Measurements from ENCODE around the gene ZBTB47. TPM values are rescaled to one million over a fixed set of nuclear protein-coding genes. Genes with fewer than 3 reads are reported as not detected.

The ZBTB47 gene
- 7.2 and 16.9 TPM in 2 replicates for total RNA-seq

DNA sequence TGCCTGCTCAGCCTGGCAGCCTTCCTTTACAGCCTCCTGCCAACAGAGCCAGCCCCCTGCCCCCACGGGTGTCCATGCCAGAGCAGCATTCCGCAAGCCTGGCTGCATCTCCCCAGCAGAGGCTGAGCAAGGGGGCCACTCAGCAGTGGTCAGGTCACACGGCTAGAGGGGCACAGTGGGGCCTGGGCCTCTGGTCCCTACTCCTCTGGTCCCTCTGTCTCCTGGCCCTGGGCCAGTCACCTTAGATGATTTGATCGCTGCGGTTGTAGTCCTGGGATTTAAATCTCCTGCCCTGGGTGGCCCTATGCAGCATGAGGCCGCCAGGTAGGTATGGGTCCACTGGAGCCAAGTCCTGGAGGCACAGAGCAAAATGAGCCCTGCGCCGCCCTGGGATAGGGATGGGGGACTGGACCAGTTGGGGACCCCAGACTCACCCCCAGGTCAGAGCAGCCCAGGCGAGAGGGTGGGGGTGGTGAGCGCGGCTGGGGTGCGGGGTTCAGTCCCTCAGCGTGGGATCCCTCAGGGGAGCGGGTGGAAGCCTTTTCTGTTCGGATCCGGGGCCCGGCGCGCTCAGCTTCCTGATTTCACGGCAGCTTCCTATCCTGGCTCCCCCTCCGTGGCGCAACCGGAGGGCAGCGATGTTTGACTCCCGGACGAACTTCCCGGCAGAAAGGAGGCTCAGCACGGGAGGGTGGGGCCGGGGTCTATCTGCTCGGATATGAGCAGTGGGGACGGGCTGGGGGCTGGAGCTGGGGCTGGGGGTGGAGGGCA is at the start of gene ZBTB47:
TSS of gene ZBTB47 (plus strand) at position 138 of the 771 bp plus-strand sequence. CDS start 4,659 bp downstream, outside the sequence.

DNA sequence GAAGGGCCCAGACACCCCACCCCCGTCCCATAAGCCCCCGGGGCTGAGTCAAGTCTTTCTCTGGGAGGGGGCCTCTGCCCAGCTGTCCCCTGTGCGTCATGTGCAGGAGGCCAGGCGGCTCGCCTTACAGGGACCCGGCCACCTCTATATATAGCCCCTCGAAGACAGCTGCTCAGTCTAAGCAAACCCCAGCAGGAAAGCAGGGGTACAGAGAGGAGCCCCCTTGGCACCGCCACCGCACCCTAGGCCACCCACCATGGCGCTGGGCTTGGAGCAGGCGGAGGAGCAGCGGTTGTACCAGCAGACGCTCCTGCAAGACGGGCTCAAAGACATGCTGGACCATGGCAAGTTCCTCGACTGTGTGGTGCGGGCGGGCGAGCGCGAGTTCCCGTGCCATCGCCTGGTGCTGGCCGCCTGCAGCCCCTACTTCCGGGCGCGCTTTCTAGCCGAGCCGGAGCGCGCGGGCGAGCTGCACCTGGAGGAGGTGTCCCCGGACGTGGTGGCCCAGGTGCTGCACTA is 31.9 kb downstream of the ZBTB47 start, which contains the start of gene KLHL40:
TSS of gene KLHL40 (plus strand) at position 175 of the 519 bp plus-strand sequence. CDS start at position 257, 82 bp downstream.

DNA sequence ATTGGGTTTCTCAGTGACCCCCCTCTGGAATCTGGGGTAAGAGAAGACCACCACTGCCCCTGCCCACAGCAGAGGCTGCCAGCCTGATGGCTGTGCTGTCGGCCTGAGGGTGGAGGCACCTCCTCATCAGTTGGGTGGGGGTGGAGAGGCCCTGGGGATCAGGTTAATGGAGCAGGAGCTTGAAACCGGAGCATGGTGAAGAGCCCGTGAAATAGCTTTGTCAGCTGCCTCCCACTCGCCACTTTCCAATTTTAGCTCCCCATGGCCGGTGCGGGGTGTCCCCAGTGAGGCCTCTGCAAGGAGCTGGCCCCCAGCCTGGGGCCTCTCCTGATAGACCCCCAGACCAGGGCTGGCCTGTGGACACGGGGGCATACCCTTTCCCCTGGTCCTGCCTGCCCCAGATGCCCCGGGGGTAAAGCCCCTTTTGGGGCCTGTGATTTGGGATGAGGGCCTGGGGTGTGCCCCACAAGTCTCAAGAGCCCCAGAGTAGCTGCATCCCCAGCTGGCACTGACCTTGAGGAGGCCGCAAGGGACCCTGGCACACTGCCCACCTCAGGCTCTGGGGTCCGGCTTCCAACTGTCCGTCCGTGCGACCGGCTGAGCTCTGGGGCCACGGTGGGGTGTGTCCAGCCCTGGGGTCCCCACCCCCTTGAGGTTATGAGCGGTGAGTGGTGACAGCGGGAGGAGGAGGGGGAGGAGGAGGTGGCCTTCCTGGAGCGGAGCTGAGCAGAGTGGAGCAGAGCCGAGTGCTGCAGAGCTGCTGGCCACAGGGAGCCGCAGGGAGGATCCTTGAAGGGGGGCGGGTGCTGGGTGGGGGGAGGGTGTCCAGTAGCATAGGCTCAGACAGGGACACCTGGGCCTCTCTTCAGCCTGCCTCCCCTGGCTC is 48.8 kb downstream of the ZBTB47 start, which contains the start of gene HHATL:
TSS of gene HHATL (minus strand) at position 733 of the 886 bp plus-strand sequence. CDS start 1,972 bp downstream, outside the sequence.

Other genes with a start within 250 kb of the ZBTB47 start
- gene LYZL4, start 243.1 kb upstream of the ZBTB47 start, total RNA-seq, result not detected in 2 replicates
- 3.4 and 7.9 TPM in 2 replicates for gene VIPR1, start 151.1 kb upstream of the ZBTB47 start, total RNA-seq
- 53.3 and 77.6 TPM in 2 replicates for gene SEC22C, start 71.7 kb upstream of the ZBTB47 start, total RNA-seq
- 19.8 and 24.1 TPM in 2 replicates for gene SS18L2, start 62.8 kb upstream of the ZBTB47 start, total RNA-seq
- 22.7 and 25.8 TPM in 2 replicates for gene NKTR, start 53.0 kb upstream of the ZBTB47 start, total RNA-seq
- not detected in 2 replicates for gene KLHL40, start 31.8 kb downstream of the ZBTB47 start, total RNA-seq
- not detected in 2 replicates for gene HHATL, start 49.1 kb downstream of the ZBTB47 start, total RNA-seq
- gene CCDC13, start 119.6 kb downstream of the ZBTB47 start, total RNA-seq, result under 0.01 and 0.64 TPM in 2 replicates
- 212 and 219 TPM in 2 replicates for gene HIGD1A, start 150.8 kb downstream of the ZBTB47 start, total RNA-seq
- 0.96 and 1.7 TPM in 2 replicates for gene ACKR2, start 155.7 kb downstream of the ZBTB47 start, total RNA-seq
- gene CYP8B1, start 222.2 kb downstream of the ZBTB47 start, total RNA-seq, result not detected in 2 replicates